ENCODE data around the gene STX17.

DNA sequence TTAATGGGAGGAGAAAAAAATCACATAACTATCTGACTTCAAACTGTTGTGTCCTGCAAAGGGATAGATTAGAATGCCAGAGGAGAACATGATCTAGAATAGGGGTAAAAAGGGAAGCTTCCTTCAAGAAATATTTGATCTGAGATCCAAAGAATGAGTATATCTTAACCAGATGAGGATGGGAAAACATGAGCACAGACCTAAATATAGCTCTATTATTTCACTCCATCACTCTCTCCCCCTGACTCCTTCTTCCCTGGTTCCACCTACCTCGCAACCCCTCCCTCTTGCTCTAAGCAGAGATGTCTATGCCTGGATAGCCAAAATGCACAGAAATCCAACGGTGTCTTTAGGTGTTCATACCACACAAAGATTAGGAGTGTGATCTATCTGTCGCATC lies 48.4 kb upstream of the STX17 start:
- TF ChIP-seq, protein P1, sequence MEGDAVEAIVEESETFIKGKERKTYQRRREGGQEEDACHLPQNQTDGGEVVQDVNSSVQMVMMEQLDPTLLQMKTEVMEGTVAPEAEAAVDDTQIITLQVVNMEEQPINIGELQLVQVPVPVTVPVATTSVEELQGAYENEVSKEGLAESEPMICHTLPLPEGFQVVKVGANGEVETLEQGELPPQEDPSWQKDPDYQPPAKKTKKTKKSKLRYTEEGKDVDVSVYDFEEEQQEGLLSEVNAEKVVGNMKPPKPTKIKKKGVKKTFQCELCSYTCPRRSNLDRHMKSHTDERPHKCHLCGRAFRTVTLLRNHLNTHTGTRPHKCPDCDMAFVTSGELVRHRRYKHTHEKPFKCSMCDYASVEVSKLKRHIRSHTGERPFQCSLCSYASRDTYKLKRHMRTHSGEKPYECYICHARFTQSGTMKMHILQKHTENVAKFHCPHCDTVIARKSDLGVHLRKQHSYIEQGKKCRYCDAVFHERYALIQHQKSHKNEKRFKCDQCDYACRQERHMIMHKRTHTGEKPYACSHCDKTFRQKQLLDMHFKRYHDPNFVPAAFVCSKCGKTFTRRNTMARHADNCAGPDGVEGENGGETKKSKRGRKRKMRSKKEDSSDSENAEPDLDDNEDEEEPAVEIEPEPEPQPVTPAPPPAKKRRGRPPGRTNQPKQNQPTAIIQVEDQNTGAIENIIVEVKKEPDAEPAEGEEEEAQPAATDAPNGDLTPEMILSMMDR (IDR thresholded peaks at IDR 0.05): no peak
- TF ChIP-seq HOXA7 (CRISPR knock-in tag; IDR thresholded peaks at IDR 0.05) (no peak), ZC3H11A (IDR thresholded peaks at IDR 0.05) (no peak)
